GM18511 (cell line): Measurements from ENCODE around the gene PSMB10.

Experiments used
- ATAC-seq: cut with Tn5 transposase; IDR thresholded peaks from one replicate; pipeline ENCODE4 v1.9.1; 2021; ENCODE audit warnings: mild to moderate bottlenecking, moderate library complexity; ENCODE audit not compliant: unreplicated experiment

Gene PSMB10

GRCh38 chr16:67964477-67965131, 28.0 kb upstream of the PSMB10 start:
- ATAC-seq = no peak

GRCh38 chr16:67963662-67964321, 27.1 kb upstream of the PSMB10 start:
- no peak for ATAC-seq

DNA sequence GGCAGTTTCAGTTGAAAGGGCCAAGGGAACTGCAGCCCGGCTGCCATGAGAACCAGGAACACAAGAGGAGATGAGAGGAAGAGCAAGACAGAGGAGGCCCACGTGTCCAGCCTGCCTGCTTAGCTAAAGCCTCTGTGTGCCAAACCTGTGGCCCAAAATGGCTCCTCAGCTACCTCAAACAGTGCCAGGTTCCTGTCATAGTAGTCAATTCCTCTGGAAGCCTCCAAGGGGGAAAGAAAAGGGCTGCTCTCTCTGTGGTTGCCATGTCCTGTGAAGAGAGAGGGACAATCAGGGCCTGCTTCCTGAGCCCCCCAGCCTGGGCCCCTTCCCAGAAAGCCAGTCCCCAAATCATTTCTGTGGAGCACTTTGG, 26.6 kb upstream of the PSMB10 start:
- no peak for ATAC-seq

GRCh38 chr16:67962135-67962534, 25.5 kb upstream of the PSMB10 start:
- ATAC-seq = no peak

GRCh38 chr16:67961551-67961957, 24.9 kb upstream of the PSMB10 start:
- no peak for ATAC-seq

- no peak for ATAC-seq
Measured at GRCh38 chr16:67959536-67960329, 23.1 kb upstream of the PSMB10 start.

DNA sequence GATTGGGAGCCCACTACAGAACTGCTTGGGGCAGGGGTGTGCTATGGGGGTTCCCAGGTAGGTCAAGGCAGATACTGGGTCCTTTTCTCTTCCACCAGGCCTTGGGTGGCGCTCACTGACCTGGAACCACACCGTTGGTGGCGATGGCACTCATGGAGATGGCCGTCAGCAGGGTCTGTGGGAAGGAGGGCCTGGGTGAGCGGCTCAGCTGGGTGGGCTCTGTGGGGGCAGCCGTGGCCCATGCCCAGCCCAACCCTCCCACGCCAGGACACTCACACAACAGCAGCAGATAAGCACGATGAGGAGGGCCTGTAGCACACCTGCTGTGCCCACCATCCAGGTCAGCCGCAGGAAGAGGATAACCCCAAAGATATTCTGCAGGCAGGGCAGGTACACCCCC, 21.0 kb upstream of the PSMB10 start:
- ATAC-seq = no peak

DNA sequence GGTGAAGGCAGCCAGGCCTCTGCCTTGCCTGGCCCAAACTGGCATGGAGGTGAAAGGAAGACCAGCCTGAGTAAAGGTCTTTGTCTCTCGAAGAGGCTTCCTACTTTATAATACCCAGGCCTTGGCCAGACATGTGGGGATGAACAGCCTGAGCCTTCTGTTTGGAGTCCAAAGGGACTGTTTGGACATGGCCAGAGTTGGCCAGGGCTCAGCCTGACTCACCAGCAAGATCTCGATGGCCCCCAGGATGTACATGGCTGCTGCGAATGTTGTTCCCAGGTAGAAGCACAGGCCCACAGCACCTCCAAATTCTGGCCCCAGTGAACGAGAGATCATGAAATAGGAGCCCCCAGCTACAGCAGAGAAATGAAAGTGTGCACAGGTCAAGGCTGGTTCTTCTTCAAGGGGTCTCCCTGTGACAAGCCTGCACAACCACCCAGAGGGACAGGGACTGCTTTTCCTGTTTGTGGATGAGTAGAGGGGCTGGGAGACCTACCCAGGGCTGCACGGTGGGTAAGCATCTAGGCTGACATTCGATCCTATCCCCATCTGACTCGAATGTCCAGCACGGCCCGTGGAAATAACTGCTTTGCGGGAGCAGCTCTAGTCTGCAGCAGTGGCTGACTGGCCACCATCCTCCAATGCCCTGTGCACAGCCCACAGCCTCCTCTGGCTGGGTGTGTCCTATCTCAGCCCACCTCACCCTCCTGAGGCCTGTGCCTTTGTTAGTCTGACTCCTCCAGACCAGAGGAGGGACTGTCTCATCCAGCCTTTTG, 18.0 kb upstream of the PSMB10 start:
- no peak for ATAC-seq

DNA sequence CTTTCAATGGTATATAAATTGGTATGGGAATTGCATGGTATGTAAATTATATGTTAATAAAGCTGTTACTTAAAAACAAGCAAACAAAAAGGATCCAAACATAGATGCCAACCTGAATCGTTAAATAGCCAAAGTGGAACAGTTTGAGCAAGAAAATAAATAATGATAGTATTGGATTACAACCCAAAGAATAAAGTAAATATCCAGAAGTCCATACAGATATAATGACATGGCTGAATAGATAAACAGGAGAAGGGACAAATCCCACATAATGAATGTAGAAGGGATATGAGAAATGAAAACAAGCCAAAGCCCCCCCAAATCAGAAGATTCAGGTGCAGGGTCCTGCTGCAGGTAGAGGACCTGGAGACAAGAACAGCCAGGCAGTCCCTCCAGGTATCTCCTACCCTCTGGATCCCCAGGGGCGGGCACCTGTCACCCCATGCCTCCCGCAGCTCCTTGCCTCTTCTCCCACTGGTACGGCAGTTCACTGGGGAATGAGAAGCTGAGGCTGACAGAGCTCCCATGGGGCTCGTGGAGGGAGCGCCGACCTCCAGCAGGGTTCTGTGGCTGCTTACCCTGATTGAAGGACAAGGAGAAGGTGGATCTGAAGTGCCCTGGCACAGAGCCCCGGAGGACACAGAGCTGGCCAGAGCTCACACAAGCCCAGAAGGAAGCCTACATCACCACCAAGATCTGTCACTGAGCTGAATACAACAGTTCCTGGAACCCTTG, 17.2 kb upstream of the PSMB10 start:
- ATAC-seq = no peak

DNA sequence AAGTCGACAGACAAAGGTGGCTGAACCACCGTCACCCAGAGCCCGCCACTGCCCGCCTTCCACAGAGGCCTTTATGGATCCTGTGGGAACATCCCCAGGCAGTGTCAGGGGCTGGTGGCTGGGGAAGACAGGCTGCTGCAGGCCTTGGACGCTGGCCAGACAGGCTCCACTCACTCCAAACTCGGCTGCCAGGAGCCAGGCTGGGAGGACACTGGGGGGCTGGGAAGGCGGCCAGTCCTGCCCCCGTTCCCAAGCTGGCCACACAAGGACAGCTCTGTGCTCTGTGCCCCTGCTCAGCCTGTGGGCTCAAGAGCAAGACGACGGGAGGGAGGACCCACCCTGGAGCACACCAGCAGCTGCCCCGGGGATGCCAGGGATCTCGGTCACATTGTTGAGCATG, 14.8 kb upstream of the PSMB10 start:
- no peak for ATAC-seq

DNA sequence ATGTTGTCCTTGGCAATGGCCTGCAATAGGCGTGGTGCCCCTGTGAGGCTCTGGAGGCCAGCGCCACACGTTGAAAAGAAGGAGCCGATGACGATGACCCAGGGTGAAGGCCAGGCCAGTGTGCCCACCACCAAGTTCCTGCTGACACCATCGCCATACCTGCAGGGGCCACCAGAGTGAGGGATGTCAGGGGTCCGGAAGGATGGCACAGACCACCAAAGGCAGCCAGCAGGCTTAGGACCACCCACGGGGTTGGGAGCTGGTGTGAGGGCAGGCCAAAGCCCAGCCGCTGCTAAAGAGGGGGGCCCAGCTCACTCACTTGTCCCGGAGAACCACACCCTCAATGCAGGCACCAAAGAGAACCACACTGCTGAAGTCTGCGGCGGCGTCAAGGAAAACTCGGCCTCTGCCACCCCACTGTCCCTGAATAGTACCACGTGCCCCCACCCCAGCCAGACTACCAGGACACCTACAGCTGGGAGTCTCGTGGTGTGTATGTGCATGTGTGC, 13.7 kb upstream of the PSMB10 start:
- ATAC-seq = no peak

DNA sequence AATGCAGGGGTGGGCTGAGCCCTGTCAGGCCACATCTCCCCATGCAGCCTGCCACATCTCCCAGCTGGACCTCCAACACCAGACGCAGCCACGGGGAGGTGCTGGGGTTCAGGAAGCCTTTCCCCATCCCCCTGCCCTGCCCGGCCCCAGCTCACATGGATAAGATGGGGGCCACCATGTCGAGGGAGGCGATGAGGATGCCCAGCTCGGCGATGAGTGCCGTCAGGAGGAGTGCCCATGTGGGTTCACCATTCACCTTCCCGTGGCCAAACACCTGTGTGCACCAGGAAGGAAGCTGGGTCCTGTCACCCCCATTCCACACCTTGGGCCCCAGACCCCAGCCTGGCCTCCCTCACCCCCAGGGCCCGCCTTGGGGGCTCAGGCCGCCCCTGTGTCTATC, 13.0 kb upstream of the PSMB10 start:
- no peak for ATAC-seq

- ATAC-seq = no peak
Measured at GRCh38 chr16:67948015-67948414, 11.4 kb upstream of the PSMB10 start.

DNA sequence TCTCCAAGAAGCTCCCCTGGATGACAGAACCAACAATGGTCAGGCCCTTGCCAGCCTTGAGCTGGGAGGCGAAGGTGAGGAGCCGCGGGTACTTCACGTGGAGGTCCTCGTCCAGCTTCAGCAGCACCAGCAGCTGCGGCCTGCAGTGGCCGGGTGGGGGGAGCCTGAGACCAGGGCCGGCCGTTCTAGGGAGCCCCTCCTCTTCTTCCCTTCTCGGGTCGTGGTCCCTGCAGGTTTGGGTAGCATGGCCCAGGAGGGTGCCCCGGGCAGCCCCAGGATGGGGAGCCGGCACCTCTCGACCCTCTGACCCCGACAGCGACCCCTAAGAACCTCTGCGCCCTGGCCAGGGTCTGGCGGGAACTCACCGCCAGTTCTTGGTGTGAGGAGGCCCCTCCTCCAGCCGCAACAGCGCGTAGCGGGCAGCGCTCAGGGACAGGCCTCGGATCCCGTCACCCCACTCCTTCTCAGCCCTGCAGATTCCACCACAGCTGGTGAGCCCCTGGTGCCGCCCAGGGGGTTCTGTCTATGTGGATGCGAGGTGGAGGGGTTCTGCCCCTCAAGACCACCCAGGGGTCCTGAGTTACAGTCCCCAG, 10.4 kb upstream of the PSMB10 start:
- ATAC-seq = no peak

DNA sequence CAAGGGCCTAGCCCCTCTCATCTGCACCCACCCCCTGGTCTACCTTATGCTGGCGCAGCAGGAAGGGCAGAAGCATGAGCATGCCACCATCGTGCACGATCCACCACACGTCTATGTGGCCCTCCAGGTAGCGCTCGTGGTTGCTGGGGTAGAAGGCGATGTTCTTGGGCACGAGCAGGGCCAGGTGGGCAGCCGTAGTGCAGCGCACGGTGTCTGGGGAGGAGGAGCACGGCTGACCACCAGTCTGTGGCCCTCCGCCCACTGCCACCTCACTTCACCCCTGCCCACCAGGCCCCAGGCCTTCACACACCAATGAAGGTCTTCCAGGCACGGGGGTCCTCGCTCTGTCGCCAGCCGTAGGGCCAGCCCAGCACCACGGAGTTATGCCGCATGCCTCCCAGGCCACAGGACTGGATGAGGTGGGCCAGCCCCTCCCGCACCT, 9.5 kb upstream of the PSMB10 start:
- no peak for ATAC-seq

DNA sequence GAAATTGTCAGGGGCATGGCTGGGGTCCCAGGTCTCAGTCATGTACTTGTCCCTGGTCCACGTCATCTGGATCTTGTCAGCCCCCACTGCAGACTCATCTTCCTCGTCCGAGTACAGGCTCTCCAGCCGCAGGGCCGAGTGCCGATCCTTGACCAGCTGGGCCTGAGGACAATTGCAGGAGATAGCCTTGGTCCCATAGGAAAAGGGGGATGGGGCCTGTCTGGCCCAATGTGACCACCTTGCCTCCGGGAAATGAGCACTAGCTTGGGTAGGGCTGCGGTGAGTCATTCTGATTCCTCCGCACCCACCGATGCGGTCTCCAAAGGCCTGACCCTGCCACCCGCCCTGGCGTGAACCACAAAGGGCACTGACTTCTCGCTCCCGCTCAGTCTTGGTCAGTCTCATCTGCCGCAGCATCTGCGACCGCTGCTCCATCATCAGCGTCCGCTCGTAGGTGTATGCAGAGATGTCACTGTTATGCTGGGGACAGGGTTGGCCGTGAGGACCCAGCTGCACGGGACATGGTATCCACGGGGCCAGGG, 8.8 kb upstream of the PSMB10 start:
- ATAC-seq = no peak

- no peak for ATAC-seq
Measured at GRCh38 chr16:67944690-67945391, 8.2 kb upstream of the PSMB10 start.

DNA sequence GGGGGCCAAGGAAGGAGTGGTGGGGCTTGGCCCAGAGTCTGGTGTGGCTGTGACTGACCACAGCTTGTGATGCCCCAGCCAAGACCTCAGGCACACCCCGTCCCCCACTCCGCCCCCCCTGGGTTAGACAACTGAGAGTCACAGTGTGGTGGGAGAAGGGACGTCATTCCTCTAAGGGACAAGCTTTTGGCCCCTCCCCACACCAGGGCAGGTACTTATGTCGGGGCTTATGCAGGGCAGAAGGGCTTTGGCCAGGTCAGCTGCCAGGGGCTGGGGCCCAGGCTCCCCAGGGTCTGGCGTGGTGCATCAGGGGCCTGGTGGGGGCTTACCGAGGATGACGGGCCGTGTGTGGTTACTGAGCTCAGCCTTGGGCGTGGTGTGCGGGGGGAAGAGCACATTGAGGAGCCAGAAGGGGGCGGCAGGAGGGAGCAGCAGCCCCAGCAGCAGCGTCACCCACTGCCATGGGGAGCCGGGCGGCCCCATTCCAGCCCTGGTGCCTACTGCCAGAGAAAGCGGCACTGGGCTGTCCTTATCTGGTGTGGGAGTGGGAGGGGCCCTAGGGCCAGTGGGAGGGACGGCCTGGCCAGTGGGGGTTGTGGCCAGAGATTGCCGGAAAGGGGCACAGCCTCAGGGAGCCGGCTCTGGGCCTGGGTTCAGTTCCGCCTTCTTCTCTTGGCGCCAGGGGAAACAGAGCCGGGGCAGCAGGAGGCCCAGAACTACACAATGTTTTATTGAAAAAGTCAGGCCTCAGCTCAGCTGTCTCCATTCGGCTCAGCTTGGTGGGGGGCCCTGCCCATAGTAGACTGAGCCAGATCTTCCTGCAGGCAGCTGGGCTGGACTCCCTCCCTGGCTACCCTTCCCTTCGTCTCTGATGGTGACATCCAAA, 7.2 kb upstream of the PSMB10 start, which contains the start of gene LCAT:
LCAT (minus strand) TSS at position 502 of the 886 bp plus-strand sequence; CDS start at position 483, 19 bp downstream.
- ATAC-seq = no peak
